Esophagus muscularis mucosa (tissue), 4 donors: ENCODE results near the gene PASK. TPM values are rescaled to one million over a fixed set of nuclear protein-coding genes. Genes with fewer than 3 reads are reported as not detected.

ENCODE experiments used
- DNase-seq: peaks from one replicate; pipeline ENCODE4 v3.0.0-alpha.2; 2017; ENCODE audit errors: extremely low spot score
- H3K27ac ChIP-seq, 4 donors: fragments of 200-600 bp; sonication (generic); replicated peaks in 1 of 4; 1 replicate in 3 of 4; 2 replicates in 1 of 4; pipeline ENCODE4 v1.5.1; 2016 to 2019; ENCODE audit warnings: mild to moderate bottlenecking in 1 of 4
- H3K27me3 ChIP-seq, 4 donors: fragments of 200-600 bp; sonication (generic); one replicate each; pipeline versions ENCODE4 v1.5.1 to v1.6.0; 2016 to 2019
- H3K36me3 ChIP-seq, 4 donors: fragments of 200-600 bp; sonication (generic); one replicate each; pipeline ENCODE4 v1.5.1; 2016 to 2019
- H3K4me1 ChIP-seq, 4 donors: fragments of 200-600 bp; sonication (generic); one replicate each; pipeline ENCODE4 v1.5.1; 2016 to 2019
- H3K4me3 ChIP-seq, 4 donors: fragments of 200-600 bp; sonication (generic); 1 replicate in 2 of 4; 2 replicates in 2 of 4; pipeline ENCODE4 v1.5.1; 2016 to 2019; ENCODE audit warnings: mild to moderate bottlenecking in 4 of 4, moderate library complexity in 1 of 4
- H3K9me3 ChIP-seq, 4 donors: fragments of 200-600 bp; sonication (generic); 1 replicate in 3 of 4; 2 replicates in 1 of 4; pipeline ENCODE4 v1.5.1; 2016 to 2019
- EP300 ChIP-seq: sonication (generic); formaldehyde crosslinking; IDR thresholded peaks from one replicate; pipeline ENCODE4 v1.6.1; 2017; ENCODE audit warnings: antibody characterized with exemption
- POLR2A ChIP-seq: fragments of 450-650 bp; IDR thresholded peaks from one replicate; pipeline ENCODE4 v1.6.1; 2017; ENCODE audit warnings: antibody characterized with exemption, moderate library complexity, mild to moderate bottlenecking, low read depth
- POLR2AphosphoS5 ChIP-seq, 2 donors: sonication (generic); formaldehyde crosslinking; IDR thresholded peaks; one replicate each; pipeline ENCODE4 v1.6.1; 2017; ENCODE audit warnings: antibody characterized with exemption in 2 of 2
- WGBS: methylation state at CpG from one replicate; pipeline ENCODE4 v1.1.5; 2018; 5-methylcytosine and 5-hydroxymethylcytosine counted together
- intact Hi-C: fragments of 100-400 bp; cut with DNase I; formaldehyde crosslinking; loops from one replicate; pipeline ENCODE4 v1.15.1; 2023
- total RNA-seq, 4 donors: library from RNA; depleted of rRNA; stranded (reverse); fragments of >200 nt; gene quantifications; one replicate each; pipeline versions ENCODE4 v1.1.0 to v1.2.1, GENCODE V29; 2016
- TF ChIP-seq, protein P1 (sequence below), 3 experiments: fragments of 200-600 bp in 2 of 3; fragments of 450-650 bp in 1 of 3; sonication (generic) in 2 of 3; IDR thresholded peaks; one replicate each; pipeline ENCODE4 v1.5.1; 2017 to 2019; ENCODE audit warnings: antibody characterized with exemption in 3 of 3, mild to moderate bottlenecking in 2 of 3, moderate library complexity in 1 of 3

Gene PASK
- total RNA-seq, 4 donors from 2014 or later = 1.5 to 3.3 (median 2.2) TPM

GRCh38 chr2:241132538-241133435 lies 16.5 kb downstream of the PASK start:
- no peaks in the 10 kb centered on the region for H3K9me3 ChIP-seq
- TF ChIP-seq POLR2A (no peak), POLR2AphosphoS5 (IDR thresholded peaks at IDR 0.05) (no peak), EP300 (no peak)
- TF ChIP-seq, protein P1, sequence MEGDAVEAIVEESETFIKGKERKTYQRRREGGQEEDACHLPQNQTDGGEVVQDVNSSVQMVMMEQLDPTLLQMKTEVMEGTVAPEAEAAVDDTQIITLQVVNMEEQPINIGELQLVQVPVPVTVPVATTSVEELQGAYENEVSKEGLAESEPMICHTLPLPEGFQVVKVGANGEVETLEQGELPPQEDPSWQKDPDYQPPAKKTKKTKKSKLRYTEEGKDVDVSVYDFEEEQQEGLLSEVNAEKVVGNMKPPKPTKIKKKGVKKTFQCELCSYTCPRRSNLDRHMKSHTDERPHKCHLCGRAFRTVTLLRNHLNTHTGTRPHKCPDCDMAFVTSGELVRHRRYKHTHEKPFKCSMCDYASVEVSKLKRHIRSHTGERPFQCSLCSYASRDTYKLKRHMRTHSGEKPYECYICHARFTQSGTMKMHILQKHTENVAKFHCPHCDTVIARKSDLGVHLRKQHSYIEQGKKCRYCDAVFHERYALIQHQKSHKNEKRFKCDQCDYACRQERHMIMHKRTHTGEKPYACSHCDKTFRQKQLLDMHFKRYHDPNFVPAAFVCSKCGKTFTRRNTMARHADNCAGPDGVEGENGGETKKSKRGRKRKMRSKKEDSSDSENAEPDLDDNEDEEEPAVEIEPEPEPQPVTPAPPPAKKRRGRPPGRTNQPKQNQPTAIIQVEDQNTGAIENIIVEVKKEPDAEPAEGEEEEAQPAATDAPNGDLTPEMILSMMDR (IDR thresholded peaks at IDR 0.05) = no peak
- 84% methylated on average over 14 of the region's 14 CpGs for WGBS
- H3K36me3 ChIP-seq = peaks cover 0 to 16% (median 5%) of the 10 kb centered on the region in 4 donors
- intact Hi-C loops = no loop called here
- H3K4me1 ChIP-seq = no peaks in the 10 kb centered on the region
- H3K27me3 ChIP-seq = no peaks in the 10 kb centered on the region
- H3K4me3 ChIP-seq = no peak overlapping the region
- no peak overlapping the region for H3K27ac ChIP-seq
- DNase-seq = no peak

DNA sequence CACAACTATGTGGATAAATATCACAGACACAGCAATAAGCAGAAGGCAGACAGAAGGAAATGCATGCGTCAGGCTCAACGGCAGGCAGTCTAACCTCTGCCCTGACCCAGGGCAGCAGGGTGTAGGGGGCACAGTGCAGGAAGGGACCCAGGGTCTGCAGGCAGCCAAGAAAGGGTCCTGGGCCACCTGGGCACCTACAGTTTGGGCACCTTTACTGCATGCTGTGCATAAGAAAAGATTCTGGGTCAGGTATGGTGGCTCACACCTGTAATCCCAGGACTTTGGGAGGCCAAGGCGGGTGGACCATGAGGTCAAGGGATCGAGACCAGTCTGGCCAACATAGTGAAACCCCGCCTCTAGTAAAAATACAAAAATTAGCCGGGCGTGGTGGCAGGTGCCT lies 17.7 kb downstream of the PASK start:
- intact Hi-C loops = no loop called here
- H3K27me3 ChIP-seq = no peaks in the 10 kb centered on the region
- WGBS = 95% methylated on average over 7 of the region's 7 CpGs
- no peaks in the 10 kb centered on the region for H3K4me1 ChIP-seq
- no peak overlapping the region for H3K27ac ChIP-seq
- no peak overlapping the region for H3K4me3 ChIP-seq
- peaks cover 0 to 5% (median 0%) of the 10 kb centered on the region in 4 donors for H3K36me3 ChIP-seq
- TF ChIP-seq POLR2AphosphoS5 (IDR thresholded peaks at IDR 0.05) (no peak), POLR2A (no peak), EP300 (no peak)
- TF ChIP-seq, protein P1 (IDR thresholded peaks at IDR 0.05) = no peak
- no peak for DNase-seq
- H3K9me3 ChIP-seq = no peaks in the 10 kb centered on the region

- no peak overlapping the region for H3K27ac ChIP-seq
- no peaks in the 10 kb centered on the region for H3K27me3 ChIP-seq
- intact Hi-C loops = no loop called here
- no peaks in the 10 kb centered on the region for H3K9me3 ChIP-seq
- H3K4me1 ChIP-seq = no peaks in the 10 kb centered on the region
- H3K36me3 ChIP-seq = peaks cover 0 to 5% (median 0%) of the 10 kb centered on the region in 4 donors
- H3K4me3 ChIP-seq = no peak overlapping the region
- DNase-seq = no peak
- no peak for TF ChIP-seq EP300
- no peak for TF ChIP-seq POLR2AphosphoS5 (IDR thresholded peaks at IDR 0.05)
- no peak for TF ChIP-seq POLR2A
- TF ChIP-seq, protein P1 (IDR thresholded peaks at IDR 0.05) = no peak
- WGBS = 89% methylated on average over 14 of the region's 16 CpGs
Measured at GRCh38 chr2:241130316-241130715, 19.0 kb downstream of the PASK start.

DNA sequence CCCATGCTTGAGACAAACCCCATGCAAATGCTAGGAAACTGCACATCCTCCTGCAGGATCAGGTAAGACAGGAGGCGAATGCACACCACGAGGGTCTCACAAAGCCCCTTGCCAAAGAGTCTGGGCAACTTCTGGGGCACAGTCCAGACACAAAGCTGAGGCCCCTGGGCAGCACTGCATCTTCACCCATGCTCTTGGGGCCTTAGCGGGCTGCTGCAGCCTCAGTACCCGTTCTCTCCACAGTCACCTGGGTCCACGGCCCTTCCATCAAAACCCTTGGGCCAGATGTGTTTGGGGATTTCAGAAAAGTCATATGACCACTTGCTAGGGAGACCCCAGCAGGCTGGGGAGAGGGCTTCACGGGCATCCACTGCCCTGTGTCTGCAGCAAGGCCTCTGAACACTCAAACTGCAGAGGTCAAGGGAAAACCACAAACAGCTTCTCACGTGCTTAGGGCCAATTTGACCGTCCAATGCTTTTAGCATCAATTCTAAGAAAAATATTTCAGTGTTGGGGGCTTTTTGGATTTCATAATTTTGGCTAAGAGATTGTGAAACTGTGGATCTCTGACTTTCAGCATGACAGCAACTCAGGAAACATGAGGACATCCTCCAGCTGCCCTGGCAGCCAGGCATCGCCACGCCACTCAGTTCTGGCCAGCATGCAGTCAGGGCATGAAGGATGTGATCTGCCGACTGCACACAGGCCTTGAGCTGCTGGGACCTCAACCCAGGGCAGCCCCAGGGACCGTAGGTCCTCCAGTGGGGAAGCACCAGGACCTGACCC lies 20.0 kb downstream of the PASK start:
- Histone ChIP-seq H3K36me3 (peaks cover 0 to 5% (median 0%) of the 10 kb centered on the region in 4 donors), H3K27ac (no peak overlapping the region), H3K9me3 (no peaks in the 10 kb centered on the region), H3K4me1 (no peaks in the 10 kb centered on the region), H3K4me3 (no peak overlapping the region), H3K27me3 (no peaks in the 10 kb centered on the region)
- no peak for DNase-seq
- intact Hi-C loops = no loop called here
- TF ChIP-seq POLR2A (no peak), EP300 (no peak), POLR2AphosphoS5 (IDR thresholded peaks at IDR 0.05) (no peak)
- TF ChIP-seq, protein P1 (IDR thresholded peaks at IDR 0.05) = no peak
- WGBS = 81% methylated on average over 9 of the region's 12 CpGs
